Cerebellar nuclear complex (tissue), 1 donor: ENCODE data around the gene NDOR1.

Experiments
- DNase-seq, 2 experiments: peaks; one replicate each; lab custom pipeline; 2025; lab: John Stamatoyannopoulos, UW

Gene NDOR1

DNA sequence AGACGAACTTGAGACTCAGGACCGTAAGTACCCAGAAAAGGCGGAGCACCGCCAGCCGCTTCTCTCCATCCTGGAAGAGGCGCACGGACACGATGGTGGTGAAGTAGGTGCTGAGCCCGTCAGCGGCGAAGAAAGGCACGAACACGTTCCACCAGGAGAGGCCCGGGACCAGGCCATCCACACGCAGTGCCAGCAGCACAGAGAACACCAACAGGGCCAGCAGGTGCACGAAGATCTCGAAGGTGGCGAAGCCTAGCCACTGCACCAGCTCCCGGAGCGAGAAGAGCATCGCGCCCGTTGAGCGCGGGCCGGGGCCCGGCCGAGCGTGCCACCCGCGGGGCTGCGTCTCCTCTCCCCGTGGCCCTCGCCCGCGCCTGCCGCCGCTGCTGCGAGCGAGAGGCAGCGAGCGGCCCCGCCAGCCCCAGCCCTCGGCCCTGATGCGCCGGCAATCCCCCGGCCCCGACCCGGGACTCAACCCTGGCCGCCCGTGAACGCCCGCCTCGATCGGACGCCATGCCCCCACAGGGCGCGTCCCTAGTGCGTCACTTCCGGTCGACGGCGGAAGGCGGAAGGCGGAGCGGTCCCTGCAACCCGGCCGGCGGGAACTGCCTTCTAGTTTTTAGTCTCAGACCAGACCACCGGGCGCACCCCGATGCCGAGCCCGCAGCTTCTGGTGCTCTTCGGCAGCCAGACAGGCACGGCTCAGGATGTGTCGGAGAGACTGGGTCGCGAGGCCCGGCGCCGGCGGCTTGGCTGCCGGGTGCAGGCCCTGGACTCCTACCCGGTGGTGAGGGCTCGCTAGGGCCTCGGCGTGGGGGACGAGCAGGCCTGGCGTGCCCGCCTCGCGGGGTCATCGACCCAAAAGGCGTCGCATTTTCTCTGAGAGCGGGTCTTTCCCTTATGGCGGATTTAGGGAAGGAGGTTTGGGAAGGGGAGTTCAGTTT is at the start of gene NDOR1, which contains the start of gene TMEM203:
Gene NDOR1 (plus strand): TSS at position 575 of the 944 bp plus-strand sequence. CDS start 78 bp downstream, at position 653.
Gene TMEM203 (minus strand): TSS at position 523 of the 944 bp plus-strand sequence. CDS start 234 bp downstream, at position 289.
- peak in 1 of 2 experiments; percentile 71 for DNase-seq

DNA sequence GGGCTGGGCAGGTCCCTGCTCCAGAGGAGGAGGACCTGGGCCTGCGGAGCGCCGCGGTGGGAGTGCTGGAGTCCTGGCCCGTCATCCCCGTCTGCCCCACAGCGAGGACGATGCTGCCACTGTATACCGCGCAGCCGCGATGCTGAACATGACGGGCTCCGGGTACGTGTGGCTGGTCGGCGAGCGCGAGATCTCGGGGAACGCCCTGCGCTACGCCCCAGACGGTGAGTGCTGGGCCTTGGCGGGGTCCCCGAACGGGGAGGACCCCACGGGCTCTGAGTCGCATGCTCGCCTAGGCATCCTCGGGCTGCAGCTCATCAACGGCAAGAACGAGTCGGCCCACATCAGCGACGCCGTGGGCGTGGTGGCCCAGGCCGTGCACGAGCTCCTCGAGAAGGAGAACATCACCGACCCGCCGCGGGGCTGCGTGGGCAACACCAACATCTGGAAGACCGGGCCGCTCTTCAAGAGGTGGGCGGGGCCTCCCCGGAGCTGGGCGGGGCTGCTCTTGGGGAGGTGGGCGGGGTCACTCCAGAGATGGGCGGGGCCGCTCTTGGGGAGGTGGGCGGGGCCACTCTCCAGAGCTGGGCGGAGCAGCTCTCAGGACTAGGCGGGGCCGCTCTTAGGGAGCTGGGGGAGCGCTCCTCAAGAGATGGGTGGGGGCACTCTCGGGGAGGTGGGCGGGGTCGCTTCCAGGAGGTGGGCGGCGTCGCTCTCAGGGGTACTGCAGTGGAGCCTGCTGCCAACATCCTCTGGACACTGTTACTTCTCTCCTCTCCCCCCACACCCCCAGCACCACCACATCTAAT is 48.7 kb upstream of the NDOR1 start:
- no peak for DNase-seq

DNA sequence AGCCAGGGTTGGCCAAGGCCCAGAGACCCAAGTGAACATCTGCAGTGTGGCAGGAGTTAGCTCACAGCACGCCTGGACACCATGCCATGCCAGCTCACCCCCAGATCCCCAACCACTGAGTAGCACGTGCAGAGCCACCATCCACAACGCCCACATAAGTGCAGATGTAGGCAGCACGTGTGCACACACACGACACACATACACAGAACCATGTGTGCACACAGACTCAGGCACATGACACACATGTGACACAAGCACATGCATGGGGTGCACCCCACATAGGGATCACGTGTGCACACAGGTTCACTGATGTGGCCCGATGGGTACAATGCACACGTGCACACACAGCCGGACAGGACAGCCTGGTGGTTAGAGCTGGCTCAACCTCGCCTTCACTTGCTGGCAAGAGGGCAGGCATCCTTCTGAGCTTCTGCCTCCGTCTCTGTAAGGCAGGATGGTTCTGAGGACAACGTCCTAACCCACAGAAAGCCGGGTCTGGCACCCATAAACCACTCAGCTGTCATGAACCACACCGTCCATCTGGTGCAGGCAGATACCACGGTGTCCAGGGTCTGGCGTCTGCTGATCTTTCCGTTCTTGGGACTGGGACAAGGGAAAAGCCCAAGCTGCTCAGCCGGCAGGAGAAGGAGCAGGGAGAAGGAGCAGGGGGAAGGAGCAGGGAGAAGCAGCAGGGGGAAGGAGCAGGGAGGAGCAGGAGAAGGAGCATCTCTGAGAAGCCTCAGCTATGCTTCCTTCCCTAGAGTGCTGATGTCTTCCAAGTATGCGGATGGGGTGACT is 47.7 kb upstream of the NDOR1 start:
- DNase-seq: peak in 1 of 2 experiments; percentile 79

DNA sequence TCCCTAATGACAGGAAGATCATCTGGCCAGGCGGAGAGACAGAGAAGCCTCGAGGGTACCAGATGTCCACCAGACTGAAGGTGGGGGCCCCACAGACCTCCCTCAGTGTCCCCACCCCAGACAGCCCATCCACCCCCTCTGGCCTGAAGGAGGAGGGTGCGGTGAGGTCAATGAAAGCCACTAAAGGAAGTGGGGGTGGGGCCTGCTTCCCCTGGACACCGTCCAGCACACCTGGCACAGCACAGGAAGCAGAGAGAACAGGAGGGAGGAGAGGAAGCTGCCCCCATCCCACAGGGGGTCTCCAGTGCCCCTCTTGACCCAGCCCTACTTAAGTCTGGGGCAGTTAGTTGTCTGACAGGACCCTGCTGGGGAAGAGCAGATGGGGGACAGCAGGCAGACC is 46.9 kb upstream of the NDOR1 start:
- no peak for DNase-seq

DNA sequence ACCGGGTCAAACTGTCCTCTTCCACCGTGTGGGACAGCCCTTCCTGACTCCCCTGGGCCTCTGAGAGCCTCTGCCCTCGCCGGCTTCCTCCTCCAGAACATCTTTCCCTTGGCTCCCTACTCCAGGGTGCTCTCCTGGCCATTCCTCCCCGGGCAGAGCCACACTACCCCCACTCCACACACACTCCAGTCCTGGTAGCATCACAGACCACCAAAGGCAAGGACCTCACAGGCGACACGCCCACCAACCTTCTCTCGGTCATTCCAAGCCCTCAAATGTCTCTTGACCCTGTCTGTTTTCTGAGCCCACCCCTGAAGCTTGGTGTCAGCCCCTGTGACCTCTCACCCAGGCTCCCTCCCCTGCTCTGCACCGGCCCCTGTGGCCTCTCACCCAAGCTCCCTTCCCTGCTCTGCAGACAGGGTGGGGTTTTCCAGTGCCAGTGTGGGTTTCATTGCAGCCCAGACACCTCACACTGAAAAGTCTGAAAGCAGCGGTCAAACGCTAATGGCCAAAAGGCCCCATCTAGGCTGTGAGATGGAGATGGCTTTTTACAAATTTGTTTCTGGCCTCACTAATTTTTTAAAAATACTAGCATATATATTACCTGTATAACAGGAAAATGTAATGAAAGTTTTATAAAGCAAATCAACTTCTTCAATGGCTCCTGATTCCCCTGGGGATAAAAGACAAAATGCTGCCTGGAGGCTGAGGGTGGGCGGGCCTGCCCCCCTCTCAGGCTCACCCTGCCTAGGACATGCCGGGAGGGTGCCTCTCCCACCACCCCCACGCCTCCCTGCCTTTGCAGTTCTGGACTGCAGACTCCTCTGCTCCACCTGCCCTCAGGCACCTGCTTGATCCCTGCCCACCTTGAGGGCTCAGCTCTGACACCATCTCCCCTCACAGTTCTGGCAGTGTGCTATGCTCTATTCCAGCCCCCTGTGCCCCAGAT is 46.1 kb upstream of the NDOR1 start:
- no peak for DNase-seq

DNA sequence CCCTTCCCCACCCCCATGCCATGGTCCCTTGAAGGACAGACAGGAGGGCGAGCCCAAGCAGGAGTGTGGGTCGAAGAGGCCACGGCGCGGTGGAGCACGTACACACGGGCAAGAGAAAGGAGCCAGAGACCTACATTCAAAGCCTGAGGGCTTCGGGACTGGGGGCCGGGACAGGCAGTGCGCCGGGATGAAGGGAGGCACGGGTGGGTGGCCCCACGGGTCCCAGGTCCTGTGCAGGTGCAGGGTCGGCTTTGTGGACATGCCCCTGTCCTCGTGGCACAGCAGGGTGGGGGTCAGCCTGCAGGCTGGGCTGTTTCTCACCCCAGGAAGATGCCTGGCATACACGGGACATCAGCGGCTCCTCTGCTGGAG is 45.5 kb upstream of the NDOR1 start:
- DNase-seq: no peak

DNA sequence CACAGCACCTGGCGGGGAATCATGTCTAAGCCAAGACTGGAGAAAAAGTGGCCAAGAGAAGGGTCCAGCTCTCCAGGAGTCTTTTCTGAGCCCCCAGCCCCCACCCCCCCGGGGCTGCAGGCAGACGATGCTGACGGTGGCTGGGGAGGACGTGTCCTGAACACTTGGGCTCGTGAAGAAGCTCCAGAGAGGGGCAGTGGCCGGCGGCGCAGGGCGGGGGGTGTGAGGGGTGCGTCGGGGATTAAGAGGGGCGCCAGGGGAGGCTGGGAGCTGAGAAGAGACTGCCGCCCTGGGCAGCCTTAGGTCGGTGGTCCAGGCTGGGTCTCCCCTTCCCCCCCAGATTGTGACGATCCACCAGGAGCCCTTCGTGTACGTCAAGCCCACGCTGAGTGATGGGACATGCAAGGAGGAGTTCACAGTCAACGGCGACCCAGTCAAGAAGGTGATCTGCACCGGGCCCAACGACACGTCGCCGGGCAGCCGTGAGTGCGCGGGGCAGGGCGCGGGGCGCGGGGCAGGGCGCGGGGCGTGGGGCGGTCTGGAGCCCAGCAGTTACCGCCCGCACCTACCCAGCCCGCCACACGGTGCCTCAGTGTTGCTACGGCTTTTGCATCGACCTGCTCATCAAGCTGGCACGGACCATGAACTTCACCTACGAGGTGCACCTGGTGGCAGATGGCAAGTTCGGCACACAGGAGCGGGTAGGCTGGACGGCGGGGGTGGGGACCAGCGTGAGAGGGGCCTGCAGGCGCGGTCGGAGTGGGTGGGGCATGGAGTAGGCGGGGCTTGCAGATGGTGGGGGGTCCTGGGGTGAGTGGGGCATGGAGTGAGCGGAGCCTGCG is 44.6 kb upstream of the NDOR1 start:
- DNase-seq: no peak

DNA sequence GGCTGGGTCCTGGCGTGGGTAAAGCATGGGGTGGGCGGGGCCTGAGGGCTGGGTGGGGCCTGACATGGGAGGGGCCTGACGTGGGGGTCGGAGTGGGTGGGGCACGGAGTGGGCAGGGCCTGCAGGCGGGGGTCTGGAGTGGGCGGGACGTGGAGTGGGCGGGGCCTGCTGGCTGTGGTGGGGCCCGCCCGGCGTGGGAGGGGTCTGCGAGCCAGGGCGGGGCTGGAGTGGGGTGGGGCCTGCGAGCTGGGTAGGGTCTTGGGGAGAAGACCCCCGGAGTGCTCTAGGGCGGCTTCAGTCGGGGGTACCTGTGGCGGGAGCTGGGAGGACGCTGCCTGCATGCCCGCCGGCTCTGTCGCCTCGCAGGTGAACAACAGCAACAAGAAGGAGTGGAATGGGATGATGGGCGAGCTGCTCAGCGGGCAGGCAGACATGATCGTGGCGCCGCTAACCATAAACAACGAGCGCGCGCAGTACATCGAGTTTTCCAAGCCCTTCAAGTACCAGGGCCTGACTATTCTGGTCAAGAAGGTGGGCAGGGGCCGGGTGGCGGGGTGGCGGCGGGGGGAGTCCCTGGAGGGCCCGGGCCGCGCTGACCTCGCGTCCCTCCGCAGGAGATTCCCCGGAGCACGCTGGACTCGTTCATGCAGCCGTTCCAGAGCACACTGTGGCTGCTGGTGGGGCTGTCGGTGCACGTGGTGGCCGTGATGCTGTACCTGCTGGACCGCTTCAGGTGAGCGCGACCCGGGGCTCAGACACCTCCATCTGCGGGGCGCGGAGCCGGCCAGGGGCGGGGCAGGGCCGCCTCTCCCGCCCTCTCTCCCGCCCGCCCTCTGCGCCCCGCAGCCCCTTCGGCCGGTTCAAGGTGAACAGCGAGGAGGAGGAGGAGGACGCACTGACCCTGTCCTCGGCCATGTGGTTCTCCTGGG is 43.7 kb upstream of the NDOR1 start:
- no peak for DNase-seq

DNA sequence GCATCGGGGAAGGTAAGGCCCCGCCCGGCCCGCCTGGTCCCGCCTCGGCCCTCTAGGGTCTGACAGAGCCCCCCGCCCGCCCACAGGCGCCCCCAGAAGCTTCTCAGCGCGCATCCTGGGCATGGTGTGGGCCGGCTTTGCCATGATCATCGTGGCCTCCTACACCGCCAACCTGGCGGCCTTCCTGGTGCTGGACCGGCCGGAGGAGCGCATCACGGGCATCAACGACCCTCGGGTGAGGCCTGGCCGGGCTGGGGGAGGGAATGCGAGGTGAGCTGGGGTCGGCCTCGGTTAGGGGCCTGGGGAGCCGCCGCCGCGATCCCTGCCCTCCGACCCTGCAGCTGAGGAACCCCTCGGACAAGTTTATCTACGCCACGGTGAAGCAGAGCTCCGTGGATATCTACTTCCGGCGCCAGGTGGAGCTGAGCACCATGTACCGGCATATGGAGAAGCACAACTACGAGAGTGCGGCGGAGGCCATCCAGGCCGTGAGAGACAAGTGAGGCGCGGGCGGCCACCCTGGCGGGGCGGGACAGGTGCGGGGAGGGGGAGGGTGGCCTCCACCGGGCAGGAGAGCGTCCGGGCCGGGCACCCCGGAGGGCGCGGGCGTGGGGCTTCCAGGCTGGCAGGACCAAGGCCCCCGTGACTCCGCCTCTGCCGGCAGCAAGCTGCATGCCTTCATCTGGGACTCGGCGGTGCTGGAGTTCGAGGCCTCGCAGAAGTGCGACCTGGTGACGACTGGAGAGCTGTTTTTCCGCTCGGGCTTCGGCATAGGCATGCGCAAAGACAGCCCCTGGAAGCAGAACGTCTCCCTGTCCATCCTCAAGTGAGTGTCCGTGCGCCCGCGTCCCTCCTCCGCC is 42.8 kb upstream of the NDOR1 start:
- DNase-seq: no peak

DNA sequence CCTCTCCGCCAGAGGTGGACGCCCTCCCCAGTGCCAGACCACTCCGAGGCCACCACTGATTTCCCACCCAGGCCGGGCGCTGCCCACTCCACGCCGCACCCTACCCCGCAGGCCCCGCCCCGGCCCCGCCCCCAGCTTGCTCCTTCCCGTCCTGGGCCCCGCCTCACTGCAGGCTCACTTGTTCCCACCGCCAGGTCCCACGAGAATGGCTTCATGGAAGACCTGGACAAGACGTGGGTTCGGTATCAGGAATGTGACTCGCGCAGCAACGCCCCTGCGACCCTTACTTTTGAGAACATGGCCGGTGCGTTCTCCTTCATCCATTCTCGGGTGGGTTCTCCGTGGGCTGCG is 42.2 kb upstream of the NDOR1 start:
- DNase-seq: no peak

DNA sequence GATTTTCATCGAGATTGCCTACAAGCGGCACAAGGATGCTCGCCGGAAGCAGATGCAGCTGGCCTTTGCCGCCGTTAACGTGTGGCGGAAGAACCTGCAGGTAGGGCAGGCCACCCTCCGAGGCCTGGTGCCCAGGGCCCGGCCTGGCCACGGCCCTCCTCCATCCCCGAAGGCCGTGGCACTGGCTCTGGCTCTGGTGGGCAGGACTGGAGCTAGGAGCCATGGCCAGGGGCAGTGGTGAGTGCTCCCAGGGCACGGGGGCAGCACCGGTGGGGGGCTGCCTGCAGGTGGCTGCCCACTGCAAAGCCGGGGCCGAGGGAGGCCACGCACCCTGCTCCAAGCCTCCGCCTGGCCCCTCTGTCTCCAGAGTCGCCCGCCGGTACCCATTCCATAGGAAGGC is 41.7 kb upstream of the NDOR1 start:
- no peak for DNase-seq

DNA sequence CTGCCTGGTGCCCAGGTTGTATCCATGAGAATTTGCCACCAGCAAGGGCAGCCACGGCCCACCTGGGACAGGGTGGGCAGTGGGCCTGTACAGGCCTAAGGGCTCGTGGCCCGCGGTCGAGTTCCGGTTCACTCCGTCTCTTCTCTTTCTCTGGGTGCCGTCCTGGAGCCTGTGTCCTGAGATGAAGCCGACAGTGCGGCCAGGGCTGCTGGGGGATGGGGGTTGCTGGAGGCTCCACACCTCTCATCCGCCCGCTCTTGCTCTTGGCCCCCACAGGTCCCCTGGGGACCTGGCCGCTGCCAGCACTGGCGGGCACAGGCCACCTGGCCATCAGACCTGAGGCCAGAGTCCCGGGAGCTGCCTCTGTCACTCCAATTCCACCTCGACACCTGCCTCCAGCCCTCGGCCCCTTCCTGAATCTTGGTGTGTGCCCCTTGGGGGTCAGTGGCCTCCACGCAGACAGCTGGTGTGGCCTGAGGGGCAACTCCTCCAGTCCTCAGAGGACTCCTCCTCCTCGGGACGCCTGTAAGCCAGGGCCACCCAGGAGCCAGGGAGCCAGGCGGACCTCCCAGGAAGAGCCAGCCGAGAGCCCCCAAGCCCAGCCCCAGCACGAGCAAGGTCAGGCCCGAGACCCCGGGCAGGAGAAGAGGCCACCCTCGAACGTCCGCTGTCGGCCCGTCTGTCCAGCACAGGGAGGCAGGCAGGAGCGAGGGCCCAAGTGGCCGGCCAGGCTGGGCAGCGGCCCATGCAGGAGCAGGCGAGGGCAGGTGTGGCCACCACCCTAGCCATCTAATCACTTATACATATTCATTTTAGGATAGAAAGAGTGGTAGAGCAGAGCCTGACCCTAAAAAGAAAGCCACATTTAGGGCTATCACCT is 40.9 kb upstream of the NDOR1 start:
- no peak for DNase-seq

DNA sequence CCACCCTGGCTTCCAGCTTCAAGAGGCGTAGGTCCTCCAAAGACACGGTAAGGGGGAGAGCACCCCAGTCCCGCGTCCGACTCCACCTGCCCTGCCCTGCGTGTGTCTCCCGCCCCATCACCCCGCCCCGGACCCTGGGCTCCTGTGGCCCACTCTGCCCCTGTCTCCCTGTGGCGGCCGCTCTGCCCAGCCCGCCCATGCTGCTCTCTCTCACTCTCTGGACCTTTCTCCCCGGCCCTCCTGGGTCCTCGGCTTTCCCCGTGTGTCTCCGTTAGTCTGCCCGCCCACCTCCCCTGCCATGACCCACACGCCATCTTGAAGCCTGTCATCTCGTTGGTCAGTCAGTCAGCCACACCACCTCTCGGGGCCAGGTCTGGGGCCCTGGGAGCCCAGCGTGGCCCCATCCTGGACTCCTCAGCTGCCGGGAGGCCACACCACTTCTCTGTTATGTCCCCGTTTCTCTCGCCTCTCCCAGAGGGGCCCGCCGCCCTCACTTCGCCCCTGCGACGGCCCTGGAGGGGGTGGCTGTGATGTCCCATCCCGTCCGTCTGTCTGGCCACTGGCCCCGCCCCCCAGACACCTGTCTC is 40.2 kb upstream of the NDOR1 start:
- DNase-seq: no peak

DNA sequence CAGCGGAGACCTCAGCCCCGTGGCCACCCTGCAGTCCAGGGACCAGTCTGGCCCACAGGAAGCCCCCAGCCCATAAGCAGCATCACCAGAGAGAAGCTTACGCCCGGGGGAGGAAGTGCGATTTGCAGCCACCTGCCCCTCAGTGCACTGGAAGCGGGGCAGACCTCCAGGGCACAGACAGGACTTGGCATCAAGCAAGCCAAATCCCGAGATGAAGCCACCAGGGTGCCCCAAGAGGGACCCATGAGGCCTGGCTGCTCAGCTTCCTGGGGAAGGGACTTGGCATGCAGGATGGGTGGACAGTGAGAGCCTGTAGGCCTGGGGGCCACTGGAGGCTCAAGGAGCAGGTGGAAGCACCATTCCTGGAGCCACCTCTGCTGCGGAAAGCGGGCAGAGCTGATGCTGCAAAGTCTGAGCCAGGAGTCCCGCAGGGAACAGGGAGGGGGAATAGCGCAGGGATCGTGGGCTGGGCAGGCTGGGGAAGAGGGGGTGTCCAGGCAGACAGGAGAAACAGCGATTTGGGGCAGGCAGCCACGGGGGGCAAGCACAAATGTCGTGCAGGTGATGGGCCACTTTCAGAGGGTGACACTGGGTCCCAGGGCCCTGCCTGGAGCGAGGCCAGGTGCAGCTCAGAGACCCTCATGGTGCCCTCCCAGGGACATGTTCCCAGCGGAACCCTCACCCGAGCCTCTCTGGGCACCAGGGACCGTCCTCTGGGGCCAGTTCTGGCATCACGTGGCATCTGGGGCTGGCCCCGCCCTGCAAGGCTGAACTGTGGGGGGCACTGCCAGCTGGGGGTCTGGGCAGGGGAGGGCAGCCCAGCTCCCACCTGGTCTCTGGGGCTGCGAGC is 38.9 kb upstream of the NDOR1 start:
- DNase-seq: peak in 1 of 2 experiments; percentile 22

DNA sequence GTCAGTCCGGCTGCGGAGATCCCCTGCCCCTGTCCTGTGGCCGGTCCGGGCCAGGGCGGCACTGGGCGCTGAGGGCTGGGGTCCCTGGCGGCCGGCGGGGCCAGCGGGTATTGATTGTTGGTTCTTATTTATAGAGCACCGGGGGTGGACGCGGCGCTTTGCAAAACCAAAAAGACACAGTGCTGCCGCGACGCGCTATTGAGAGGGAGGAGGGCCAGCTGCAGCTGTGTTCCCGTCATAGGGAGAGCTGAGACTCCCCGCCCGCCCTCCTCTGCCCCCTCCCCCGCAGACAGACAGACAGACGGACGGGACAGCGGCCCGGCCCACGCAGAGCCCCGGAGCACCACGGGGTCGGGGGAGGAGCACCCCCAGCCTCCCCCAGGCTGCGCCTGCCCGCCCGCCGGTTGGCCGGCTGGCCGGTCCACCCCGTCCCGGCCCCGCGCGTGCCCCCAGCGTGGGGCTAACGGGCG is 38.2 kb upstream of the NDOR1 start:
- no peak for DNase-seq
